ENCODE data around the gene KITLG.

DNA sequence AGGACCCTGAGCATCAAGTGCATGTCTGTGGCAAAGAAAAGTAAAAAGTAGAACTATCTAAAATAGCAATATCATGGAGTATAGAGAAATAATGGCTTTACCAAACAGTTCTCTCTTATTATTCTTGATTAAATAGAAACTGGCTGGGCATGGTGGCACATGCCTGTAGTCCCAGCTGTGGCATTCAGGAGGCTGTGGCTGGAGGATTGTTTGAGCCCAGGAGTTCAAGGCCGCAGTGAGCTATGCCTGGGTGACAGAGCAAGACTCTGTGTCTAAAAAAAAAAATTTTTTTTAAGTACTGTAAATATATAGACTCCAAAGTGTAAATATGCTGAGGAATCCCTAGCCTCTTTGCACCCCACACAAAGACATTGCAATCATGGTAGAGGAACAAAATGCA lies 121.9 kb downstream of the KITLG start:
- TF ChIP-seq, protein P1, sequence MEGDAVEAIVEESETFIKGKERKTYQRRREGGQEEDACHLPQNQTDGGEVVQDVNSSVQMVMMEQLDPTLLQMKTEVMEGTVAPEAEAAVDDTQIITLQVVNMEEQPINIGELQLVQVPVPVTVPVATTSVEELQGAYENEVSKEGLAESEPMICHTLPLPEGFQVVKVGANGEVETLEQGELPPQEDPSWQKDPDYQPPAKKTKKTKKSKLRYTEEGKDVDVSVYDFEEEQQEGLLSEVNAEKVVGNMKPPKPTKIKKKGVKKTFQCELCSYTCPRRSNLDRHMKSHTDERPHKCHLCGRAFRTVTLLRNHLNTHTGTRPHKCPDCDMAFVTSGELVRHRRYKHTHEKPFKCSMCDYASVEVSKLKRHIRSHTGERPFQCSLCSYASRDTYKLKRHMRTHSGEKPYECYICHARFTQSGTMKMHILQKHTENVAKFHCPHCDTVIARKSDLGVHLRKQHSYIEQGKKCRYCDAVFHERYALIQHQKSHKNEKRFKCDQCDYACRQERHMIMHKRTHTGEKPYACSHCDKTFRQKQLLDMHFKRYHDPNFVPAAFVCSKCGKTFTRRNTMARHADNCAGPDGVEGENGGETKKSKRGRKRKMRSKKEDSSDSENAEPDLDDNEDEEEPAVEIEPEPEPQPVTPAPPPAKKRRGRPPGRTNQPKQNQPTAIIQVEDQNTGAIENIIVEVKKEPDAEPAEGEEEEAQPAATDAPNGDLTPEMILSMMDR (IDR thresholded peaks at IDR 0.05; ENCODE audit: insufficient read depth, low read depth, low read length) = no peak
- no peak for TF ChIP-seq EZH2 (IDR thresholded peaks at IDR 0.05; ENCODE audit: insufficient read depth, low read length)

Measured in astrocyte (in vitro differentiated cells and primary cell).